HepG2 (cell line): ENCODE data around the gene GPR31. TPM values are rescaled to one million over a fixed set of nuclear protein-coding genes. Genes with fewer than 3 reads are reported as not detected.
A peak's percentile ranks its signal among the peaks of the same experiment; 100 is the strongest.

Experiments
- CENPT ChIP-seq: sonication (generic); formaldehyde crosslinking; IDR thresholded peaks from 2 replicates; pipeline ENCODE4 v1.8.0; 2022; ENCODE audit warnings: low read depth, mild to moderate bottlenecking, moderate library complexity, missing genetic modification reagents
- KDM5B ChIP-seq: sonication (generic); formaldehyde crosslinking; IDR thresholded peaks from 2 replicates; pipeline ENCODE4 v1.4.0; 2020; ENCODE audit warnings: missing genetic modification reagents, mild to moderate bottlenecking, borderline replicate concordance
- MAFK ChIP-seq, 2 experiments: IDR thresholded peaks in 1 of 2; conservative IDR thresholded peaks in 1 of 2; 2 replicates each; pipeline ENCODE4 v1.6.1; 2011; ENCODE audit warnings: improper control_type of control experiment in 2 of 2, low read length in 2 of 2
- MED8 ChIP-seq: sonication (generic); formaldehyde crosslinking; IDR thresholded peaks from 2 replicates; pipeline ENCODE4 v1.8.1; 2023; ENCODE audit warnings: mild to moderate bottlenecking, missing genetic modification reagents; ENCODE audit not compliant: insufficient replicate concordance
- MLLT10 ChIP-seq: sonication (generic); formaldehyde crosslinking; IDR thresholded peaks from 2 replicates; pipeline ENCODE4 v1.4.0; 2020; ENCODE audit warnings: missing genetic modification reagents
- NBN ChIP-seq: fragments of 450-650 bp; conservative IDR thresholded peaks from 2 replicates; pipeline ENCODE4 v1.6.1; 2017
- POLR2AphosphoS2 ChIP-seq: IDR thresholded peaks from 2 replicates; pipeline ENCODE4 v1.6.1; 2011; ENCODE audit warnings: low read depth, low read length, improper control_type of control experiment
- RFX3 ChIP-seq: IDR thresholded peaks from 2 replicates; pipeline ENCODE4 v1.6.1; 2016; ENCODE audit warnings: missing biosample characterization, missing genetic modification reagents
- ZNF572 ChIP-seq: sonication (generic); formaldehyde crosslinking; IDR thresholded peaks from 2 replicates; pipeline ENCODE4 v1.5.1; 2020; ENCODE audit warnings: mild to moderate bottlenecking, missing genetic modification reagents
- ZNF781 ChIP-seq: sonication (generic); formaldehyde crosslinking; IDR thresholded peaks from 2 replicates; pipeline ENCODE4 v1.5.1; 2020; ENCODE audit warnings: borderline replicate concordance, mild to moderate bottlenecking, missing genetic modification reagents; ENCODE audit errors: not compliant biosample characterization
- polyA plus RNA-seq, 8 experiments: library from polyadenylated mRNA; depleted of rRNA in 3 of 8; stranded (reverse) in 7 of 8; unstranded in 1 of 8; fragments of >200 nt; fragmentation: Illumina TruSeq in 4 of 8; extraction: Trizol in 4 of 8; gene quantifications; 2 replicates each; pipeline versions ENCODE4 v1.2.1 to v1.2.3, GENCODE V29; 2011 to 2016; ENCODE audit warnings: low read depth in 4 of 8, missing spikeins in 1 of 8, mixed read lengths in 1 of 8; ENCODE audit not compliant: insufficient read depth in 1 of 8
- total RNA-seq, 5 experiments: library from RNA; depleted of rRNA; stranded (reverse); fragments of >200 nt; fragmentation: Illumina TruSeq; extraction: Trizol; gene quantifications; 2 replicates each; pipeline ENCODE4 v1.2.3, GENCODE V29; 2016; ENCODE audit warnings: low read depth in 1 of 5
- TF ChIP-seq, protein P1 (sequence below): sonication (generic); formaldehyde crosslinking; IDR thresholded peaks from 2 replicates; pipeline ENCODE4; 2020; ENCODE audit warnings: missing genetic modification reagents, mild to moderate bottlenecking, borderline replicate concordance
- TF ChIP-seq, protein P2 (sequence below): sonication (generic); formaldehyde crosslinking; IDR thresholded peaks from 2 replicates; pipeline ENCODE4 v1.9.0; 2022; ENCODE audit warnings: low read depth, missing genetic modification reagents
- TF ChIP-seq, protein P3 (sequence below): sonication (generic); formaldehyde crosslinking; IDR thresholded peaks from 2 replicates; pipeline ENCODE4 v1.4.0; 2020; ENCODE audit warnings: missing genetic modification reagents
- TF ChIP-seq, protein P4 (sequence below), 2 experiments: sonication (generic) in 1 of 2; formaldehyde crosslinking in 1 of 2; IDR thresholded peaks; 2 replicates each; pipeline versions ENCODE4 v1.4.0 to v1.6.1; 2016 to 2020; ENCODE audit warnings: borderline replicate concordance in 1 of 2, low read depth in 1 of 2, mild to moderate bottlenecking in 1 of 2, missing genetic modification reagents in 1 of 2

Gene GPR31
- total and polyA plus RNA-seq, 2 of the 13 experiments (the other 11 are each of a cell fraction or from before 2014, with no cell fraction given) = not detected

DNA sequence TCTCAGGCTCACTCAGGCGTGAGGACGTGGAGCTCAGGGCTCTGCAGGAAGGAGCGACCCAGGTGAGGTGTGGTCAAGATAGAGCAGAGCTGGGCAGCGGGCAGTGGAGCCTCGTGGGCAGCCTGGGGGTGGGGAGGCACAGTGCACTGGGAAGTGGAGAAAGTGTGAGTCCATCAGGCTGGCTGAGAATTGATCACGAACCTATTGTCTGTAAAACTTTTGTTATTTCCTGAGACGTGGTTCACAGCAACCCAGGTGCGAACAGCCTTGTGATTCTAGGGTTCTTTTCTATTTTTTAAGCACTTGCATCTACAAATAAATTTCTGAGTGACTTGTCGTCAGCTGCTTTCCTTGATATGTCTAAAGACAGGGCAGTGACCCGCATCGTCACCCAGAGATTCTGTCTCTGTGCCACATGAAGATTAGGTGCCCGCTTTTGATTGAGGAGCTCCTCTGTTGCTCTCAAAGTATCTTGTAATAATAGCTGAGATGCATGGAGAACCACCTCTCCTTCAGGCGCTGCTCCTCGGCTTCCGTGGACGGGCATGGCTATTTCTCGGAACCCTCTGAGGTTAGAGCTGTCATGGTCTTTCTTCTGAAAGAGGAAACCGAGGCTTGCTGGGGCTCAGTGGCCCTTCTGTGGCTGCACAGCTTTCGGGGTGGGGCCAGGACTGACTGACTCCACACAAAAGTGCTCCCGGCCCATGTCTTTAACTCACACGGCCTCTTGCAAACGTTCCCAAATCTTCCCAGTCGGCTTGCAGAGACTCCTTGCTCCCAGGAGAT lies 35.5 kb downstream of the GPR31 start (continued):
- TF ChIP-seq, protein P1, sequence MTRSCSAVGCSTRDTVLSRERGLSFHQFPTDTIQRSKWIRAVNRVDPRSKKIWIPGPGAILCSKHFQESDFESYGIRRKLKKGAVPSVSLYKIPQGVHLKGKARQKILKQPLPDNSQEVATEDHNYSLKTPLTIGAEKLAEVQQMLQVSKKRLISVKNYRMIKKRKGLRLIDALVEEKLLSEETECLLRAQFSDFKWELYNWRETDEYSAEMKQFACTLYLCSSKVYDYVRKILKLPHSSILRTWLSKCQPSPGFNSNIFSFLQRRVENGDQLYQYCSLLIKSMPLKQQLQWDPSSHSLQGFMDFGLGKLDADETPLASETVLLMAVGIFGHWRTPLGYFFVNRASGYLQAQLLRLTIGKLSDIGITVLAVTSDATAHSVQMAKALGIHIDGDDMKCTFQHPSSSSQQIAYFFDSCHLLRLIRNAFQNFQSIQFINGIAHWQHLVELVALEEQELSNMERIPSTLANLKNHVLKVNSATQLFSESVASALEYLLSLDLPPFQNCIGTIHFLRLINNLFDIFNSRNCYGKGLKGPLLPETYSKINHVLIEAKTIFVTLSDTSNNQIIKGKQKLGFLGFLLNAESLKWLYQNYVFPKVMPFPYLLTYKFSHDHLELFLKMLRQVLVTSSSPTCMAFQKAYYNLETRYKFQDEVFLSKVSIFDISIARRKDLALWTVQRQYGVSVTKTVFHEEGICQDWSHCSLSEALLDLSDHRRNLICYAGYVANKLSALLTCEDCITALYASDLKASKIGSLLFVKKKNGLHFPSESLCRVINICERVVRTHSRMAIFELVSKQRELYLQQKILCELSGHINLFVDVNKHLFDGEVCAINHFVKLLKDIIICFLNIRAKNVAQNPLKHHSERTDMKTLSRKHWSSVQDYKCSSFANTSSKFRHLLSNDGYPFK (CRISPR knock-in tag) = no peak
- TF ChIP-seq CENPT (CRISPR knock-in tag) = no peak
- no peak for TF ChIP-seq MLLT10 (CRISPR knock-in tag)
- TF ChIP-seq KDM5B (CRISPR knock-in tag) = 0 out of 2 replicates have a peak, but pooled peaks have one; percentile 4
- TF ChIP-seq, protein P2, sequence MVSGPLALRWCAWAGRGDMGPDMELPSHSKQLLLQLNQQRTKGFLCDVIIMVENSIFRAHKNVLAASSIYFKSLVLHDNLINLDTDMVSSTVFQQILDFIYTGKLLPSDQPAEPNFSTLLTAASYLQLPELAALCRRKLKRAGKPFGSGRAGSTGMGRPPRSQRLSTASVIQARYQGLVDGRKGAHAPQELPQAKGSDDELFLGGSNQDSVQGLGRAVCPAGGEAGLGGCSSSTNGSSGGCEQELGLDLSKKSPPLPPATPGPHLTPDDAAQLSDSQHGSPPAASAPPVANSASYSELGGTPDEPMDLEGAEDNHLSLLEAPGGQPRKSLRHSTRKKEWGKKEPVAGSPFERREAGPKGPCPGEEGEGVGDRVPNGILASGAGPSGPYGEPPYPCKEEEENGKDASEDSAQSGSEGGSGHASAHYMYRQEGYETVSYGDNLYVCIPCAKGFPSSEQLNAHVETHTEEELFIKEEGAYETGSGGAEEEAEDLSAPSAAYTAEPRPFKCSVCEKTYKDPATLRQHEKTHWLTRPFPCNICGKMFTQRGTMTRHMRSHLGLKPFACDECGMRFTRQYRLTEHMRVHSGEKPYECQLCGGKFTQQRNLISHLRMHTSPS (CRISPR knock-in tag) = no peak
- no peak for TF ChIP-seq POLR2AphosphoS2
- TF ChIP-seq MED8 = no peak
- TF ChIP-seq, protein P3, sequence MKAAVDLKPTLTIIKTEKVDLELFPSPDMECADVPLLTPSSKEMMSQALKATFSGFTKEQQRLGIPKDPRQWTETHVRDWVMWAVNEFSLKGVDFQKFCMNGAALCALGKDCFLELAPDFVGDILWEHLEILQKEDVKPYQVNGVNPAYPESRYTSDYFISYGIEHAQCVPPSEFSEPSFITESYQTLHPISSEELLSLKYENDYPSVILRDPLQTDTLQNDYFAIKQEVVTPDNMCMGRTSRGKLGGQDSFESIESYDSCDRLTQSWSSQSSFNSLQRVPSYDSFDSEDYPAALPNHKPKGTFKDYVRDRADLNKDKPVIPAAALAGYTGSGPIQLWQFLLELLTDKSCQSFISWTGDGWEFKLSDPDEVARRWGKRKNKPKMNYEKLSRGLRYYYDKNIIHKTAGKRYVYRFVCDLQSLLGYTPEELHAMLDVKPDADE (CRISPR knock-in tag) = no peak
- TF ChIP-seq ZNF781 = no peak
- TF ChIP-seq NBN = no peak
- TF ChIP-seq RFX3 (CRISPR knock-in tag) = no peak
- TF ChIP-seq MAFK (conservative IDR thresholded peaks at IDR 0.05 in 1 of 2, IDR thresholded peaks at IDR 0.05 in 1 of 2; ENCODE audit: low read length in 2 of 2) = no peak
- TF ChIP-seq, protein P4, sequence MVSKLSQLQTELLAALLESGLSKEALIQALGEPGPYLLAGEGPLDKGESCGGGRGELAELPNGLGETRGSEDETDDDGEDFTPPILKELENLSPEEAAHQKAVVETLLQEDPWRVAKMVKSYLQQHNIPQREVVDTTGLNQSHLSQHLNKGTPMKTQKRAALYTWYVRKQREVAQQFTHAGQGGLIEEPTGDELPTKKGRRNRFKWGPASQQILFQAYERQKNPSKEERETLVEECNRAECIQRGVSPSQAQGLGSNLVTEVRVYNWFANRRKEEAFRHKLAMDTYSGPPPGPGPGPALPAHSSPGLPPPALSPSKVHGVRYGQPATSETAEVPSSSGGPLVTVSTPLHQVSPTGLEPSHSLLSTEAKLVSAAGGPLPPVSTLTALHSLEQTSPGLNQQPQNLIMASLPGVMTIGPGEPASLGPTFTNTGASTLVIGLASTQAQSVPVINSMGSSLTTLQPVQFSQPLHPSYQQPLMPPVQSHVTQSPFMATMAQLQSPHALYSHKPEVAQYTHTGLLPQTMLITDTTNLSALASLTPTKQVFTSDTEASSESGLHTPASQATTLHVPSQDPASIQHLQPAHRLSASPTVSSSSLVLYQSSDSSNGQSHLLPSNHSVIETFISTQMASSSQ (IDR thresholded peaks at IDR 0.05; ENCODE audit: low read depth) = no peak
- TF ChIP-seq, protein P4 (CRISPR knock-in tag; IDR thresholded peaks at IDR 0.05; ENCODE audit: borderline replicate concordance) = no peak
- TF ChIP-seq ZNF572 (CRISPR knock-in tag) = no peak
